Measurements from ENCODE around the gene RAB22A.

Gene RAB22A

DNA sequence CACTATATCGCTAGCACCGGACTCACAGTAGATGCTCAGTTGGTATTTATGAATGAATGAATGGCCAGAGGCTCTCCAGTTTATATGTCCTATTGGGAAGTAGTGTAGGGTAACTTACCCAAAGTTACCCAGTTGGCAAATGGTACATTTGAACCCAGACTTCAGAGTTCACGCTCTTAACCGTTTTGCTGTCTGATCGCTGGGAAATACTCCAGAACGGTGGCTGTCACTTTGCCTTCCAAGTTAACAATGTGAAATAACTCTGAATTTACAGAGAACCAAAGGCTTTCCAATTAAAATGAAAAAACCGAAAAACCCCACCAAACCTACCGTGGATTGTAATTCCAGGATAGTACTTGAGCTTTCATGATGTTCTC is 81.1 kb downstream of the RAB22A start:
- DNase-seq (ENCODE audit: insufficient read length, low spot score) (no peak), FAIRE-seq (no peak)
- TF ChIP-seq, protein P1, sequence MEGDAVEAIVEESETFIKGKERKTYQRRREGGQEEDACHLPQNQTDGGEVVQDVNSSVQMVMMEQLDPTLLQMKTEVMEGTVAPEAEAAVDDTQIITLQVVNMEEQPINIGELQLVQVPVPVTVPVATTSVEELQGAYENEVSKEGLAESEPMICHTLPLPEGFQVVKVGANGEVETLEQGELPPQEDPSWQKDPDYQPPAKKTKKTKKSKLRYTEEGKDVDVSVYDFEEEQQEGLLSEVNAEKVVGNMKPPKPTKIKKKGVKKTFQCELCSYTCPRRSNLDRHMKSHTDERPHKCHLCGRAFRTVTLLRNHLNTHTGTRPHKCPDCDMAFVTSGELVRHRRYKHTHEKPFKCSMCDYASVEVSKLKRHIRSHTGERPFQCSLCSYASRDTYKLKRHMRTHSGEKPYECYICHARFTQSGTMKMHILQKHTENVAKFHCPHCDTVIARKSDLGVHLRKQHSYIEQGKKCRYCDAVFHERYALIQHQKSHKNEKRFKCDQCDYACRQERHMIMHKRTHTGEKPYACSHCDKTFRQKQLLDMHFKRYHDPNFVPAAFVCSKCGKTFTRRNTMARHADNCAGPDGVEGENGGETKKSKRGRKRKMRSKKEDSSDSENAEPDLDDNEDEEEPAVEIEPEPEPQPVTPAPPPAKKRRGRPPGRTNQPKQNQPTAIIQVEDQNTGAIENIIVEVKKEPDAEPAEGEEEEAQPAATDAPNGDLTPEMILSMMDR (IDR thresholded peaks at IDR 0.05; ENCODE audit: insufficient read depth, missing control alignments): no peak

DNA sequence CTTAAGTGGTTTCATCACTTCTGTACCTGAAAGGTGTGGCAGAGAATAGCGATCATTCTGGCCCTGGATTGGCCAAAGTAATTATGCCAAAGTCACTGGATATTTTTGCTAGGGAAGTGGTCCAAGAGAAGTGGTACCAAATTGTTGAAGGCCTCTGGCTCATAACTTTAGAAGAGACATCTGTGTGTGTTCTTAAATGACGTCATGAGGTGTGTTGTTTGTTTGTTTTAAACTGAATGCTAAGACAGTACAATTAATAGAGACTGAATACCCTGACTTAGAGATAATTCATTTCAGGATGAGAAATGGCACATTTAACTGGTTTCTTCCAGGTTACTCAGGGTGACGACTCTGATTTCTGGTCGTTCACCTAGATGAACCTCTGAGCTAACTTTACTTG is 82.8 kb downstream of the RAB22A start:
- no peak for FAIRE-seq
- DNase-seq (ENCODE audit: insufficient read length, low spot score): no peak
- TF ChIP-seq, protein P1 (IDR thresholded peaks at IDR 0.05; ENCODE audit: insufficient read depth, missing control alignments): no peak

DNA sequence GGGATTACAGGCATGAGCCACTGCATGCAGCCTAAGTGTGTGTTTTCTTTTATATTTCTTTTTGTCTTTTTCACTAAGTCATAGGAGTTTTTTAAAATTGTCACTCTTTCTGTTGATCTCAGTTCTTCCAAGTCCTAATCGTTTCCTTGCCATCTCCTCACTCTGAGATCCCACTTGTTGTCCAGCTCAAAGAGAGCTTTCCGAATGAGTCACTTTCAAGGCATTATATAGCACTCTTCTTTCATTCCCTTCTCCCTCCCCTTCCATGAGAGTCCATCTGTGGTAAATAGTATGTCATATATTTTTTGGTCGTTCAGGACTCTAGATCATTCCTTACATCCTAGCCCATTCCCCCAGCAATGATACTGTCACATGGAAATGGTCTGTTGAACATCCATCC is 83.8 kb downstream of the RAB22A start:
- TF ChIP-seq, protein P1 (IDR thresholded peaks at IDR 0.05; ENCODE audit: insufficient read depth, missing control alignments): no peak
- DNase-seq (ENCODE audit: insufficient read length, low spot score) (no peak), FAIRE-seq (no peak)

DNA sequence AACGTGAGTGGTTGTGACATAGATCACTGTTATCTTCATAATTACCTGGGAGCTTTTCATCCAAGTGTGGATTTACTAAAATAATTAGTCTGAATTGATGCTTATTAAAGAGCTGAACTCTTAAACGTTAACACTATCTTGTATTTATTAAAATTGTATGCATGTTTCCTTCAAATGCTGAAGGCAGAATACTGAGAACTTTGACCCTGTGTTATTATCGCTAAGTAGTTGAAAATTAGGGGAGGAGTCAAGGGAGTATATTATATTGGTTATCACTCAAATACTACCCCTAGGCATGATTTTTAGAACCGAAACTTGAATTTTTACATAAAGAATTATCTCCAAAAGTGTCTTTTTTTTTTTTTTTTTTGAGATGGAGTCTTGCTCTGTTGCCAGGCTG is 85.3 kb downstream of the RAB22A start:
- DNase-seq (ENCODE audit: insufficient read length, low spot score): no peak
- no peak for FAIRE-seq
- TF ChIP-seq, protein P1 (IDR thresholded peaks at IDR 0.05; ENCODE audit: insufficient read depth, missing control alignments): no peak

DNA sequence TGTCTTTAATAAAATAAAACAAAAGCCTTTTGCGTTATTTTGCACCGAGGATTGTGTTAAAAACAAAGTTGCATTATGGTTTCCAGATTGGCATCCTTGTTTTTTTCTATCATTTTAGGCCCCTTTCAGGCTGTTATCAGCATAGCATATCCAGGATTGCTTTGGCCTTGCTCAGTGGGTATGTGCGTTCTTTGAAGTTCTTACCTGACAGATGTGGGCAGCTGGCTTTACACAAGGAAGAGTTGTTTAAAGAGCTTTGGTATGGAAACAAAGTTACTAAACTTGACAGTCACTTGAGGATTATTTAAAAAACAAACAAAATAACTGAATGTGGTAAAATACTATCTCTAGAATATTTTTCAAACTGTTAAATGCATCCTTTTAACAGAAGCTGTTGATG is 86.1 kb downstream of the RAB22A start:
- TF ChIP-seq, protein P1 (IDR thresholded peaks at IDR 0.05; ENCODE audit: insufficient read depth, missing control alignments): no peak
- FAIRE-seq (no peak), DNase-seq (ENCODE audit: insufficient read length, low spot score) (no peak)

DNA sequence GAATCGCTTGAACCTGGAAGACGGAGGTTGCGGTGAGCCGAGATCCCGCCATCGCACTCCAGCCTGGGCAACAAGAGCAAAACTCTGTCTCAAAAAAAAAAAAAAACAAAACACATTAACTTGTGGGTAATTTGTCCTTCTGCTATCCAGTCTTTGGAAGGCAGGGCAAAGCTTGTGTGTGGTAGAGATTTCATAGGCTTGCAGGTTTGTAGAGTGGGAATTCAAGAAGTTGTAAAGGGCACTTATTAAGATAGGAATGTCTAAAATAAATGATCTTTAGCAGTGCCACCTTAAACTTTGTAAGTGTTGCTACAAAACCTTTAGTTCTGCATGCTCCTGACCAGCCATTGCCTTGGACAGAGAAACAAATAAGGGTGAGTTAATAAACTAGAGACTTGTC is 87.9 kb downstream of the RAB22A start:
- TF ChIP-seq, protein P1 (IDR thresholded peaks at IDR 0.05; ENCODE audit: insufficient read depth, missing control alignments): no peak
- FAIRE-seq (no peak), DNase-seq (ENCODE audit: insufficient read length, low spot score) (no peak)

DNA sequence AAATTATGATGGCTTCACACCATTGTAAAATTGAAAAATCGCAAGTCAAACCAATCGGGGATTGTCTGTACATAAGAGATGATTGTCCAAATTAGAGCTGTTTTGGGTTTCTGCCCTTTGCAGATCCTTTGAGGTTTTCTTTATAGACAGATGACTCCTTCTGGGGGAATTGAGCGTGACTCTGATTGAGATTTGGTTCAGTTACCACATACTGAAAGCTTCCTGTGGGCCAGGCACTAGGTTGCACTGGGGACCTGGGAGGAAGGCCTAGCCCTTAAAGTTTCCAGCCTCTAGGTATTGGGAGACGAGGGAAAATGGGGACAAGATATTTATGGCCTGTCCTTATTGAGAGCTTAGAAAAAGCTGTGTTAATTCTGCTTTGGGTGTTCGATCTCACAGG is 88.7 kb downstream of the RAB22A start:
- DNase-seq (ENCODE audit: insufficient read length, low spot score): no peak
- no peak for FAIRE-seq
- TF ChIP-seq, protein P1 (IDR thresholded peaks at IDR 0.05; ENCODE audit: insufficient read depth, missing control alignments): no peak
